Nephron progenitor cell (in vitro differentiated cells): ENCODE data around the gene CSPG4.
"Not testable (repeated sequence)": the region's sequence is repeated elsewhere in the genome, so short reads cannot be mapped to it uniquely, and the experiment has no call there.

Experiments used
- DNase-seq: peaks from one replicate; pipeline ENCODE4 v3.0.0; 2021
- H3K27ac Mint-ChIP-seq: 2 replicates; pipeline ENCODE4 v1.8.0; 2021; ENCODE audit warnings: mild to moderate bottlenecking, moderate library complexity, mixed read lengths
- H3K27me3 Mint-ChIP-seq: 2 replicates; pipeline ENCODE4 v1.8.0; 2021; ENCODE audit warnings: mild to moderate bottlenecking, low read depth, mixed read lengths; ENCODE audit not compliant: poor library complexity
- H3K36me3 Mint-ChIP-seq: 2 replicates; pipeline ENCODE4 v1.8.0; 2021; ENCODE audit warnings: low read depth, mixed read lengths
- H3K4me1 Mint-ChIP-seq: 2 replicates; pipeline ENCODE4 v1.8.0; 2021; ENCODE audit warnings: mixed read lengths
- H3K4me3 Mint-ChIP-seq: 2 replicates; pipeline ENCODE4 v1.8.0; 2021; ENCODE audit warnings: mild to moderate bottlenecking, moderate library complexity, mixed read lengths
- H3K9me3 Mint-ChIP-seq: 2 replicates; pipeline ENCODE4 v1.8.0; 2021; ENCODE audit warnings: mild to moderate bottlenecking, moderate library complexity, mixed read lengths
- CTCF ChIP-seq: fragments of 200-600 bp; sonication (generic); IDR thresholded peaks from 2 replicates; pipeline ENCODE4 v1.5.0; 2021; ENCODE audit warnings: antibody characterized with exemption

Gene CSPG4

DNA sequence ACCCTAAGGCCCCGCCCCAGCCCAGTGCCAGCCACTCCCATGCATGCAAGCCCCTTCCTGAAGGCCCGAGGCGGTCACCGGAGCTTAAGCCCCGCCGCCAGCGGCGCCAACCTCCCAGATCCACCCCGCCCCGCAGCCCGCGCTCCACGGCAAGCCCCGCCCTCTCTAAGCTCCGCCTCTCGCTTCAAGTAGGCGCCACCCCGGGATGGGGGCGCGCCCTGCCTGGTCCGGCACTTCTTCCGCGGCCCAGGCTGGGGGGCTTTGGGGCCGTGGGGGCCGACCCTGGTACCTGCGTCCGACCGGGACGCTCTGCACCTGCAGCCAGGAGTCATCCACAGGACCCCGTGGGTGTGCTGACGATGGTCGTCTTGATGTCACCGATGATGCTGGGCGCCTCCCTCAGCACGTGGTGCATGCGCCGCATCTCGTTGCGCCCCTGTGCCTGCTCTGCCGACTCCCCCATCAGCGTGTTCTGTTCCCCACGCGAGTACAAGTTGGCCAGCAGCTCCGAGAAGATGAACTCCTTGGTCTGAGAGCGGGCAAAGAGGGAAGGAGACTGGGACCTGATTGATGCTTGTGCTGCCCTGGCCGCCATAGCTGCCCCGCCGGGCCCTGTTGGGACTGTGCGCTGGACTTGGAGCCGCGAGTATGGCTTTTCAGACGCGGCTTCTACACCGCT lies 26.1 kb upstream of the CSPG4 start:
- Mint-ChIP-seq H3K4me3 (peak overlapping the region; percentile 98), H3K27me3 (peaks cover 36% of the 10 kb centered on the region), H3K27ac (no peak overlapping the region), H3K9me3 (peaks cover 20% of the 10 kb centered on the region), H3K4me1 (peaks cover 42% of the 10 kb centered on the region), H3K36me3 (peaks cover 6% of the 10 kb centered on the region)
- DNase-seq: peak; percentile 98
- no peak for TF ChIP-seq CTCF

GRCh38 chr15:75738014-75738646 lies 25.5 kb upstream of the CSPG4 start:
- no peak for DNase-seq
- peaks cover 36% of the 10 kb centered on the region for H3K27me3 Mint-ChIP-seq
- no peak for TF ChIP-seq CTCF
- no peak overlapping the region for H3K27ac Mint-ChIP-seq
- H3K4me1 Mint-ChIP-seq: peaks cover 49% of the 10 kb centered on the region
- H3K9me3 Mint-ChIP-seq: peaks cover 14% of the 10 kb centered on the region
- peak overlapping the region; percentile 98 for H3K4me3 Mint-ChIP-seq
- H3K36me3 Mint-ChIP-seq: peaks cover 6% of the 10 kb centered on the region

GRCh38 chr15:75737116-75738013 lies 24.7 kb upstream of the CSPG4 start:
- peaks cover 56% of the 10 kb centered on the region for H3K4me1 Mint-ChIP-seq
- peaks cover 36% of the 10 kb centered on the region for H3K27me3 Mint-ChIP-seq
- peak overlapping the region; percentile 98 for H3K4me3 Mint-ChIP-seq
- not testable (repeated sequence) for H3K9me3 Mint-ChIP-seq, H3K27ac Mint-ChIP-seq, H3K36me3 Mint-ChIP-seq, DNase-seq

GRCh38 chr15:75736256-75736655 lies 23.6 kb upstream of the CSPG4 start:
- no peaks in the 10 kb centered on the region for H3K9me3 Mint-ChIP-seq
- H3K27ac Mint-ChIP-seq: no peak overlapping the region
- peaks cover 37% of the 10 kb centered on the region for H3K27me3 Mint-ChIP-seq
- no peaks in the 10 kb centered on the region for H3K36me3 Mint-ChIP-seq
- no peak for TF ChIP-seq CTCF
- peak overlapping the region; percentile 74 for H3K4me3 Mint-ChIP-seq
- DNase-seq: no peak
- peaks cover 67% of the 10 kb centered on the region for H3K4me1 Mint-ChIP-seq

DNA sequence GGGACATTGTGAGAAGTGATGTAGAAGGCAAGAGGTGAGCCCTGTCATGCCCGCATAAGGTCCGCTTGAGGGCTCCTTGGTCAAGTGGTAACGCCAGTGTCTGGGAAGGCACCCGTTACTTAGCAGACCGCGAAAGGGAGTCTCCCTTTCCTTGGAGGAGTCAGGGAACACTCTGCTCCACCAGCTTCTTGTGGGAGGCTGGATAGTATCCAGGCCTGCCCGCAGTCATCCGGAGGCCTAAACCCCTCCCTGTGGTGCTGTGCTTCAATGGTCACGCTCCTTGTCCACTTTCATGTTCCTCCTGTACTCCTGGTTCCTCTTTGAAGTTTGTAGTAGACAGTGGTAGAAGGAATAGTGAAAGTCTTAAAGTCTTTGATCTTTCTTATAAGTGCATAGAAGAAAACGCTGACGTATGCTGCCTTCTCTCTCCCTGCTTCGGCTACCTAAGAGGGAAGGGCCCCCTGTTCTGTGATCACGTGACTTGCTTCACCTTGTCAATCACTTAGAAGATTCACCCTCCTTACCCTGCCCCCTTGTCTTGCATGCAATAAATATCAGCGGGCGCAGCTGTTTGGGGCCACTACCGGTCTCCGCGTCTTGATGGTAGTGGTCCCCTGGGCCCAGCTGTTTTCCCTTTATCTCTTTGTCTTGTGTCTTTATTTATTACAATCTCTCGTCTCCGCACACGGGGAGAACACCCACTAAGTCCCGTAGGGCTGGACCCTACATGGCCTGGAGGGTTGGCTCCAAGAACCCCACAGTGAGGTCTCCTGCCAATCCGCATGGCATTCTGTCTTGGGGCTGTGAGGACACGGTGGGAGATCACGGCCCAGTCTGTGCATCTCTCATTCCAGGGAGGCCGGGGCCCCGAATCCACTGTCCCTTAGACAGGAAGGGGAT lies 22.5 kb upstream of the CSPG4 start:
- Mint-ChIP-seq H3K27ac (peak overlapping the region; percentile 97), H3K4me1 (peaks cover 71% of the 10 kb centered on the region), H3K27me3 (peaks cover 34% of the 10 kb centered on the region), H3K4me3 (peak overlapping the region; percentile 65)
- DNase-seq: peak; percentile 41
- not testable (repeated sequence) for H3K9me3 Mint-ChIP-seq, H3K36me3 Mint-ChIP-seq

DNA sequence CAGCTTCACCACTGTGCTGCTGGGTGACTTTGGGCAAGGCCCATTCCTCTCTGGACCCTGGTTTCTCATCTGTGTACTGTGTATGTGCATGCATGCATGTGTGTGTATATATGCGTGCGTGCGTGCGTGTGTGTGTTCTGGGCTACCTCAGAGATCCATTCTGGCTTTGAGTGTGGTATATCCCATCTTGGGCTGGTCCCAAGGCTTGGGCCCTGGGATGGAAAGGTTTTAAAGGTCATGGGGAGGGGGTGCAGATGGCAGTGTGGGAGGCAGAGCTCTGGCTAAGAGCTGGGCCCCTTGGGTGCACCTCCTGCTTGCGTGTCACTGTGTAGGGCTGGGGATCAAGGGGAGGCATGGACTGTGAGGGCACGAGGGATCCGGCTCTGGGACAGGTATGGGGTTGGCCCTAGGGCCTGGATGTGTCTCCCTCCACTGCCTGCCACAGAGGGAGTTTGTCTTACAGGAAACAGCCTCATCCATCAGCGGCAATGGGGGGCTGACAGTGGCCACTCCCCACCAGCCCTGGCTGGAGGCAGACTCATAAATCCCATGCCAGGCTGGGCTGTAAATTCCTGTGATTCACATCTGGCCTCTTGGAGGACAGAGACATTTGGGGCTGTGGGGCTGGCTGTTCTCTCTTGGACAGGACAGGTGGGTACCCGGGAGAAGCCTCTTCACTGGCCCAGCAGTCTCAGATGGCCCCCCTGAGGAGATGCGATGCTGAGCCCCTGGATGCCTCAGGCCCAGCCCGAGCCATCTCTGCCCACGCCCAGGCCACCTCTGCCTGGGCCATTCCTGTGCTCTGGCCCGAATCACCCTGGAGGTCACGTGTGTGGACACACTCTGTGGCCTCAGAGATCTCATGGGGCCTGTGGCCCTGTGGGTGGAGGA lies 21.4 kb upstream of the CSPG4 start:
- H3K27me3 Mint-ChIP-seq: peaks cover 27% of the 10 kb centered on the region
- H3K9me3 Mint-ChIP-seq: no peaks in the 10 kb centered on the region
- H3K4me3 Mint-ChIP-seq: peak overlapping the region; percentile 71
- no peaks in the 10 kb centered on the region for H3K36me3 Mint-ChIP-seq
- peak overlapping the region; percentile 95 for H3K27ac Mint-ChIP-seq
- peak; percentile 81 for DNase-seq
- TF ChIP-seq CTCF: no peak
- H3K4me1 Mint-ChIP-seq: peaks cover 71% of the 10 kb centered on the region
